Neuronal stem cell (in vitro differentiated cells): ENCODE measurements around the gene DRD2.
A peak's percentile ranks its signal among the peaks of the same experiment; 100 is the strongest.

Experiments
- DNase-seq: peaks from one replicate; pipeline ENCODE4 v3.0.0-alpha.2; 2013; ENCODE audit warnings: low spot score
- H2AFZ ChIP-seq: one replicate; pipeline ENCODE4 v1.6.1; 2013; ENCODE audit warnings: mild to moderate bottlenecking, low read length, inconsistent platforms
- H2AK5ac ChIP-seq: 2 replicates; pipeline ENCODE4 v1.6.1; 2013; ENCODE audit warnings: low read depth, mild to moderate bottlenecking, inconsistent platforms, low read length, moderate library complexity, mixed read lengths
- H2BK120ac ChIP-seq: 2 replicates; pipeline ENCODE4 v1.6.1; 2013; ENCODE audit warnings: low read depth, mild to moderate bottlenecking, inconsistent platforms, low read length, moderate library complexity, mixed read lengths
- H2BK12ac ChIP-seq: one replicate; pipeline ENCODE4 v1.6.1; 2013; ENCODE audit warnings: low read length, inconsistent platforms
- H2BK15ac ChIP-seq: 2 replicates; pipeline ENCODE4 v1.6.1; 2013; ENCODE audit warnings: mild to moderate bottlenecking, low read length, inconsistent platforms, mixed read lengths
- H2BK5ac ChIP-seq: one replicate; pipeline ENCODE4 v1.6.1; 2013; ENCODE audit warnings: inconsistent platforms, mild to moderate bottlenecking, low read length, moderate library complexity
- H3K14ac ChIP-seq: one replicate; pipeline ENCODE4 v1.6.1; 2013; ENCODE audit warnings: low read length, inconsistent platforms
- H3K18ac ChIP-seq: 2 replicates; pipeline ENCODE4 v1.6.1; 2013; ENCODE audit warnings: low read length, inconsistent platforms
- H3K23ac ChIP-seq: 2 replicates; pipeline ENCODE4 v1.6.1; 2013; ENCODE audit warnings: low read depth, mild to moderate bottlenecking, mixed read lengths, low read length, inconsistent platforms; ENCODE audit not compliant: poor library complexity
- H3K27ac ChIP-seq: replicated peaks from 3 replicates; pipeline ENCODE4 v1.5.1; 2013; ENCODE audit warnings: low read length, inconsistent platforms
- H3K27me3 ChIP-seq, 3 experiments: 2 replicates each; pipeline ENCODE4 v1.6.1; 2013; ENCODE audit warnings: low read length in 3 of 3, mild to moderate bottlenecking in 2 of 3, inconsistent platforms in 1 of 3, low read depth in 1 of 3, mixed read lengths in 1 of 3, moderate library complexity in 1 of 3; ENCODE audit not compliant: control insufficient read depth in 3 of 3, insufficient read depth in 3 of 3
- H3K36me3 ChIP-seq, 2 donors: replicated peaks in 1 of 2; 2 replicates each; pipeline ENCODE4 v1.6.1; 2013; ENCODE audit warnings: low read length in 2 of 2; ENCODE audit not compliant: control insufficient read depth in 2 of 2, insufficient read depth in 2 of 2
- H3K4ac ChIP-seq: 2 replicates; pipeline ENCODE4 v1.6.1; 2013; ENCODE audit warnings: inconsistent platforms, mild to moderate bottlenecking, low read length, moderate library complexity
- H3K4me1 ChIP-seq, 2 donors: 1 replicate in 1 of 2; 2 replicates in 1 of 2; pipeline ENCODE4 v1.6.1; 2013; ENCODE audit warnings: low read length in 2 of 2, low read depth in 1 of 2; ENCODE audit not compliant: control insufficient read depth in 2 of 2, insufficient read depth in 1 of 2
- H3K4me2 ChIP-seq: one replicate; pipeline ENCODE4 v1.6.1; 2013; ENCODE audit warnings: mild to moderate bottlenecking, low read length, inconsistent platforms; ENCODE audit not compliant: insufficient read depth, poor library complexity, severe bottlenecking
- H3K4me3 ChIP-seq, 2 donors: 2 replicates each; pipeline ENCODE4 v1.5.1; 2013; ENCODE audit warnings: low read length in 2 of 2, mild to moderate bottlenecking in 2 of 2, inconsistent platforms in 1 of 2, moderate library complexity in 1 of 2
- H3K79me1 ChIP-seq: one replicate; pipeline ENCODE4 v1.6.1; 2013; ENCODE audit warnings: low read depth, mild to moderate bottlenecking, inconsistent platforms, low read length, moderate library complexity
- H3K9ac ChIP-seq: one replicate; pipeline ENCODE4 v1.6.1; 2013; ENCODE audit warnings: mild to moderate bottlenecking, low read depth, low read length, inconsistent platforms; ENCODE audit not compliant: poor library complexity
- H3K9me3 ChIP-seq, 2 donors: replicated peaks in 1 of 2; 2 replicates each; pipeline versions ENCODE3 to v1.6.1; 2013; ENCODE audit warnings: low read length in 2 of 2, mild to moderate bottlenecking in 2 of 2, inconsistent platforms in 1 of 2, low read depth in 1 of 2, mixed read lengths in 1 of 2, moderate library complexity in 1 of 2; ENCODE audit not compliant: control insufficient read depth in 2 of 2, insufficient read depth in 1 of 2
- H4K8ac ChIP-seq: one replicate; pipeline ENCODE4 v1.6.1; 2013; ENCODE audit warnings: low read depth, mild to moderate bottlenecking, inconsistent platforms, low read length, moderate library complexity
- H4K91ac ChIP-seq: one replicate; pipeline ENCODE4 v1.6.1; 2013; ENCODE audit warnings: low read length, low read depth, mild to moderate bottlenecking, inconsistent platforms; ENCODE audit not compliant: poor library complexity
- WGBS, 2 donors: extraction: QIAGEN DNeasy Blood & Tissue Kit; methylation state at CpG; one replicate each; pipeline ENCODE4 v1.1.7; 2013; ENCODE audit warnings: missing lambda C conversion rate in 2 of 2, mixed read lengths in 1 of 2; ENCODE audit not compliant: insufficient read length in 2 of 2, insufficient replicate concordance in 1 of 2; ENCODE audit errors: extremely low coverage in 2 of 2; 5-methylcytosine and 5-hydroxymethylcytosine counted together

Gene DRD2

DNA sequence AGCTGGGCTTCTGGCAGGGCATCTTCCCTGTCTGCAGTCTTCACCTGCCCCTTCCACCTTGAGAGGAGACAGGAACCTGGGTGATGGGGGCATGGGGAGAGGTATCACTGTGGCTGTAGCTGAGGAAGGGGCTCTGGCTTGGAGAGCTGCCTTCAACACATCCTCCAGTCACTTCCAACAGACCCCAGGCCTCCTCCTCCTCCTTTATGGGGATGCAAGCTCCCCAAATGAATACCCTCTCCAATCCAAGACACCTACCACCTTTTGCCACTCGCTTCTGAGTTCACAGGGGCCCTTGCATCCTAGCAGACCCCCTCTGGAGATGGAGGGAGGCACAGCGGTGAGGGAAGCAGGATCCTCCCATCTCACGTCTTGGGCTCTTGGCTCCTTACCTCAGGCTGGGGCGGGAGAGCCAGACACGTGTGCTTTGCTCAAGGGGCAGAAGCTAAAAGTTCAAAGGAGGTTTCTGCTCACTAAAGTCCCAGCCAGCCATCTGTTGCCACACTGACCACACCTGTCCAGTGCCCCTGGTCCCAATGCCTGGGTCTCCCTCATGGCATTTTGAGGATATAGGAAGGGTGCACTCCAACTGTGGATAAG, 74.5 kb downstream of the DRD2 start:
- Histone ChIP-seq H3K79me1 (no peaks in the 10 kb centered on the region), H3K4ac (no peak overlapping the region), H2BK120ac (no peak overlapping the region), H3K27me3 (peaks cover 0 to 31% (median 0%) of the 10 kb centered on the region in 3 experiments), H4K91ac (no peak overlapping the region), H3K9me3 (no peaks in the 10 kb centered on the region), H3K4me1 (no peaks in the 10 kb centered on the region), H2BK5ac (no peak overlapping the region), H3K36me3 (no peaks in the 10 kb centered on the region), H3K14ac (no peak overlapping the region), H3K9ac (no peak overlapping the region), H3K18ac (no peak overlapping the region), H3K23ac (no peak overlapping the region), H2AK5ac (no peak overlapping the region), H3K27ac (no peak overlapping the region), H2AFZ (no peak overlapping the region), H2BK15ac (no peak overlapping the region), H2BK12ac (no peak overlapping the region), H3K4me3 (no peak overlapping the region), H3K4me2 (no peak overlapping the region), H4K8ac (no peak overlapping the region)
- no peak for DNase-seq
- no CpG with 5 or more reads among the region's 5 CpGs for WGBS, 2 donors

DNA sequence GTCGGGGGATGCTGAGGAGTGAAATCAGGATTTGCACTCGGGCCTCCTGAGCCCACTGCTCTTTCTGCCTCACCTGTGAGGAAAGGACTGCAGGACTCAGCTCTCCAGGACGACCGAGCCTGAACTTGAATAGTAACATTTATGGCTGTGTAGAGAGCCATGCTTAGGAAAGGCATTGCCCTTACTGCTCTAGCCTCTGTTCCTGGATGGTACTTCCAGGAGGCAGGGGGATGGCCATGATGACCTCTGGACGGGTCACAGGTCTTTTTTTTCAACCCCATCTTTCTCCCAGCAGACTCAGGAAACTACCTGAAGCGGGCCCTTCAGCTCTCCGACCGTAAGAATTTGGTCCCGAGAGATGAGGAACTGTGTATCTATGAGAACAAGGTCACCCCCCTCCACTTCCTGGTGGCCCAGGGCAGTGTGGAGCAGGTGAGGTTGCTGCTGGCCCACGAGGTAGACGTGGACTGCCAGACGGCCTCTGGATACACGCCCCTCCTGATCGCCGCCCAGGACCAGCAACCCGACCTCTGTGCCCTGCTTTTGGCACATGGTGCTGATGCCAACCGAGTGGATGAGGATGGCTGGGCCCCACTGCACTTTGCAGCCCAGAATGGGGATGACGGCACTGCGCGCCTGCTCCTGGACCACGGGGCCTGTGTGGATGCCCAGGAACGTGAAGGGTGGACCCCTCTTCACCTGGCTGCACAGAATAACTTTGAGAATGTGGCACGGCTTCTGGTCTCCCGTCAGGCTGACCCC, 76.3 kb downstream of the DRD2 start:
- Histone ChIP-seq H3K4me3 (no peak overlapping the region), H3K9me3 (no peaks in the 10 kb centered on the region), H2BK120ac (no peak overlapping the region), H3K27me3 (peaks cover 0 to 20% (median 0%) of the 10 kb centered on the region in 3 experiments), H2AK5ac (no peak overlapping the region), H3K9ac (no peak overlapping the region), H3K4ac (no peak overlapping the region), H3K27ac (no peak overlapping the region), H4K91ac (no peak overlapping the region), H3K18ac (peak overlapping the region; percentile 5), H3K23ac (no peak overlapping the region), H4K8ac (no peak overlapping the region), H3K36me3 (no peaks in the 10 kb centered on the region), H2BK5ac (no peak overlapping the region), H3K14ac (peak overlapping the region; percentile 15), H2BK15ac (no peak overlapping the region), H2AFZ (no peak overlapping the region), H3K4me1 (no peaks in the 10 kb centered on the region), H3K79me1 (no peaks in the 10 kb centered on the region), H3K4me2 (no peak overlapping the region), H2BK12ac (no peak overlapping the region)
- DNase-seq = no peak
- WGBS, 2 donors = no CpG with 5 or more reads among the region's 24 CpGs

DNA sequence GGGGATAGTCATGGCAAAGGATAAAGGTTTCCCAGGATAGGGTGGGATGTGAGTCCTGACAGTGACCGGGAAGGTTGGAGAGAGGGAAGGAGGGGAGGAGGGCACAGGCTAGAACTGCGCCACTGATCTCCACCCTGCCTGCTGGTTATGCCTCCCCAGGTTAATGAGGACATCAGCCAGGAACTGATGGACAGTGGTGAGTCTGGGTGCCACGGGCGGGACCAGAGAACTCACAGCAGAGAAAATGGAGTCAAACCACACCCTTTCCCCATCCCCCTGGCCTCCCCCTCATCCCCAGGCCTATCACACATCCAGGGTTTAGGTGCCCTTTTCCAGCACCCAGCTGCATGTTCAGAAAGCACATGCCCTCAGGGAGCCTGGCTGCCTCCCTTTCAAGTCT, 77.4 kb downstream of the DRD2 start:
- Histone ChIP-seq H2BK15ac (no peak overlapping the region), H3K18ac (peak overlapping the region; percentile 39), H2AFZ (no peak overlapping the region), H3K27me3 (peaks cover 0 to 26% (median 0%) of the 10 kb centered on the region in 3 experiments), H2BK5ac (no peak overlapping the region), H4K8ac (no peak overlapping the region), H2BK12ac (no peak overlapping the region), H3K9me3 (no peaks in the 10 kb centered on the region), H2BK120ac (no peak overlapping the region), H4K91ac (no peak overlapping the region), H3K4me3 (no peak overlapping the region), H3K14ac (no peak overlapping the region), H3K36me3 (no peaks in the 10 kb centered on the region), H2AK5ac (no peak overlapping the region), H3K23ac (no peak overlapping the region), H3K27ac (no peak overlapping the region), H3K9ac (no peak overlapping the region), H3K4ac (no peak overlapping the region), H3K4me1 (no peaks in the 10 kb centered on the region), H3K4me2 (no peak overlapping the region), H3K79me1 (no peaks in the 10 kb centered on the region)
- no peak for DNase-seq
- no CpG with 5 or more reads among the region's 4 CpGs for WGBS, 2 donors

DNA sequence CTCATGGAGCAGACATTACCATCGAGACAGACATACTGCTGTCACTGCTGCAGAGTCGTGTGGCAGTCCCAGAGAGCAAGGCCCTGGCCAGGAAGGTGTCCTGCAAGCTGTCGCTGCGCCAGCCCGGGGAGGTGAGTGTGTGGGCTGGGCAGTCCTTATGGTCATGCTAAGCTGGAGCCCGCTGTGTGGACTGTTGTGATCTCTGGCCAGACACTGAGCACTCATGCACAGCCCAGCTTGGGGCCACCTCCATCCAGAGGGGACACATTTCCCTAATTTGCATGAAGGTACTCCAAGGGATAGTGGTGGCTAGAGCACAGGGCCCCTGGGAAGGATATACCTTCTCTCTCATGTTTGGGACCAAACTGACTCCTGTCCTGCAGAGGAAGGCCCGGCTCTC, 78.0 kb downstream of the DRD2 start:
- H4K8ac ChIP-seq = no peak overlapping the region
- no peaks in the 10 kb centered on the region for H3K4me1 ChIP-seq
- H3K27ac ChIP-seq = no peak overlapping the region
- no peaks in the 10 kb centered on the region for H3K9me3 ChIP-seq
- peaks cover 0 to 24% (median 0%) of the 10 kb centered on the region in 3 experiments for H3K27me3 ChIP-seq
- no CpG with 5 or more reads among the region's 7 CpGs for WGBS, 2 donors
- DNase-seq = no peak
- H3K4ac ChIP-seq = no peak overlapping the region
- no peak overlapping the region for H3K4me3 ChIP-seq
- peak overlapping the region; percentile 36 for H3K18ac ChIP-seq
- no peak overlapping the region for H2AFZ ChIP-seq
- no peak overlapping the region for H3K14ac ChIP-seq
- H4K91ac ChIP-seq = no peak overlapping the region
- H2BK15ac ChIP-seq = no peak overlapping the region
- no peak overlapping the region for H2BK120ac ChIP-seq
- H2AK5ac ChIP-seq = no peak overlapping the region
- H2BK5ac ChIP-seq = no peak overlapping the region
- no peak overlapping the region for H3K23ac ChIP-seq
- no peaks in the 10 kb centered on the region for H3K36me3 ChIP-seq
- H3K4me2 ChIP-seq = no peak overlapping the region
- H3K9ac ChIP-seq = peak overlapping the region; percentile 60
- no peaks in the 10 kb centered on the region for H3K79me1 ChIP-seq
- H2BK12ac ChIP-seq = no peak overlapping the region
